ENCODE measurements around the gene SH3TC1. TPM values are rescaled to one million over a fixed set of nuclear protein-coding genes. Genes with fewer than 3 reads are reported as not detected.

Gene SH3TC1
- total and polyA plus RNA-seq, 2 donors from 2014 or later, result 43.1 to 127 TPM

GRCh38 chr4:8177552-8177951 is 21.5 kb upstream of the SH3TC1 start:
- H3K9ac ChIP-seq (ENCODE audit: low read length in 3 of 3), result no peak overlapping the region
- no peak for TF ChIP-seq CTCF (IDR thresholded peaks at IDR 0.05; ENCODE audit: borderline replicate concordance, extremely low read depth, insufficient read depth)
- DNase-seq (peak in 1 of 5 donors; percentile 65), FAIRE-seq (no peak)
- H3K27ac ChIP-seq (ENCODE audit: low read depth in 2 of 2, low read length in 2 of 2), result no peak overlapping the region
- H3K9me3 ChIP-seq (ENCODE audit: control insufficient read depth in 2 of 3, insufficient read depth in 1 of 3, low read length in 3 of 3), result no peaks in the 10 kb centered on the region
- H3K4me3 ChIP-seq (ENCODE audit: low read length in 3 of 3), result no peak overlapping the region
- intact Hi-C loops (cut with DNase I), result no loop called here
- no peaks in the 10 kb centered on the region for H3K36me3 ChIP-seq (ENCODE audit: control insufficient read depth in 2 of 3, insufficient read depth in 3 of 3, low read length in 3 of 3)
- H3K27me3 ChIP-seq (ENCODE audit: control insufficient read depth, insufficient read depth, low read length), result no peaks in the 10 kb centered on the region
- H3K4me1 ChIP-seq (ENCODE audit: control insufficient read depth in 2 of 3, insufficient read depth in 2 of 3, low read depth in 1 of 3, low read length in 3 of 3), result peaks cover 0 to 15% (median 0%) of the 10 kb centered on the region in 3 donors

- DNase-seq (no peak), FAIRE-seq (no peak)
- Histone ChIP-seq H3K27ac (ENCODE audit: low read depth in 2 of 2, low read length in 2 of 2) (no peak overlapping the region), H3K4me1 (ENCODE audit: control insufficient read depth in 2 of 3, insufficient read depth in 2 of 3, low read depth in 1 of 3, low read length in 3 of 3) (peaks cover 0 to 19% (median 0%) of the 10 kb centered on the region in 3 donors), H3K9ac (ENCODE audit: low read length in 3 of 3) (no peak overlapping the region), H3K36me3 (ENCODE audit: control insufficient read depth in 2 of 3, insufficient read depth in 3 of 3, low read length in 3 of 3) (no peaks in the 10 kb centered on the region), H3K4me3 (ENCODE audit: low read length in 3 of 3) (no peak overlapping the region), H3K27me3 (ENCODE audit: control insufficient read depth, insufficient read depth, low read length) (no peaks in the 10 kb centered on the region), H3K9me3 (ENCODE audit: control insufficient read depth in 2 of 3, insufficient read depth in 1 of 3, low read length in 3 of 3) (no peaks in the 10 kb centered on the region)
- no peak for TF ChIP-seq CTCF (IDR thresholded peaks at IDR 0.05; ENCODE audit: borderline replicate concordance, extremely low read depth, insufficient read depth)
- intact Hi-C loops (cut with DNase I), result no loop called here
Measured at GRCh38 chr4:8177956-8178355, 21.1 kb upstream of the SH3TC1 start.

- TF ChIP-seq CTCF (IDR thresholded peaks at IDR 0.05; ENCODE audit: borderline replicate concordance, extremely low read depth, insufficient read depth), result no peak
- Histone ChIP-seq H3K4me1 (ENCODE audit: control insufficient read depth in 2 of 3, insufficient read depth in 2 of 3, low read depth in 1 of 3, low read length in 3 of 3) (peaks cover 0 to 26% (median 0%) of the 10 kb centered on the region in 3 donors), H3K27me3 (ENCODE audit: control insufficient read depth, insufficient read depth, low read length) (no peaks in the 10 kb centered on the region), H3K27ac (ENCODE audit: low read depth in 2 of 2, low read length in 2 of 2) (no peak overlapping the region), H3K9me3 (ENCODE audit: control insufficient read depth in 2 of 3, insufficient read depth in 1 of 3, low read length in 3 of 3) (no peaks in the 10 kb centered on the region), H3K36me3 (ENCODE audit: control insufficient read depth in 2 of 3, insufficient read depth in 3 of 3, low read length in 3 of 3) (no peaks in the 10 kb centered on the region), H3K4me3 (ENCODE audit: low read length in 3 of 3) (no peak overlapping the region), H3K9ac (ENCODE audit: low read length in 3 of 3) (no peak overlapping the region)
- intact Hi-C loops (cut with DNase I), result no loop called here
- FAIRE-seq, result no peak
- no peak for DNase-seq
Measured at GRCh38 chr4:8179074-8179473, 20.0 kb upstream of the SH3TC1 start.

- FAIRE-seq, result no peak
- peak in 1 of 5 donors; percentile 63 for DNase-seq
- Histone ChIP-seq H3K9ac (ENCODE audit: low read length in 3 of 3) (no peak overlapping the region), H3K27me3 (ENCODE audit: control insufficient read depth, insufficient read depth, low read length) (no peaks in the 10 kb centered on the region), H3K9me3 (ENCODE audit: control insufficient read depth in 2 of 3, insufficient read depth in 1 of 3, low read length in 3 of 3) (no peaks in the 10 kb centered on the region), H3K36me3 (ENCODE audit: control insufficient read depth in 2 of 3, insufficient read depth in 3 of 3, low read length in 3 of 3) (no peaks in the 10 kb centered on the region), H3K27ac (ENCODE audit: low read depth in 2 of 2, low read length in 2 of 2) (no peak overlapping the region), H3K4me1 (ENCODE audit: control insufficient read depth in 2 of 3, insufficient read depth in 2 of 3, low read depth in 1 of 3, low read length in 3 of 3) (peaks cover 0 to 26% (median 0%) of the 10 kb centered on the region in 3 donors), H3K4me3 (ENCODE audit: low read length in 3 of 3) (no peak overlapping the region)
- TF ChIP-seq CTCF (IDR thresholded peaks at IDR 0.05; ENCODE audit: borderline replicate concordance, extremely low read depth, insufficient read depth), result no peak
- intact Hi-C loops (cut with DNase I), result no loop called here
Measured at GRCh38 chr4:8179771-8180170, 19.3 kb upstream of the SH3TC1 start.
